PC-9 (cell line): Measurements from ENCODE around the gene LRRC70. TPM values are rescaled to one million over a fixed set of nuclear protein-coding genes. Genes with fewer than 3 reads are reported as not detected.

Experiments
- BruUV-seq: library from RNA; stranded (reverse); fragments of 400-500 nt; replicated peaks from 2 replicates; lab custom pipeline; 2021; lab: Mats Ljungman, UMichigan
- CTCF ChIA-PET: fragments of 300-600 bp; sonication (Branson Sonifier 250); formaldehyde crosslinking; loops from one replicate; lab custom pipeline; 2022; ENCODE audit warnings: antibody characterized with exemption; lab: Charles Lee
- POLR2A ChIA-PET: fragments of 300-600 bp; sonication (Branson Sonifier 250); formaldehyde crosslinking; loops from one replicate; lab custom pipeline; 2022; ENCODE audit warnings: antibody characterized with exemption; ENCODE audit not compliant: unreplicated experiment; lab: Charles Lee
- DNase-seq, 2 experiments: peaks; one replicate each; pipeline versions ENCODE4 v3.0.0 to v3.0.0-alpha.2; 2015 to 2022; ENCODE audit warnings: mixed read lengths in 1 of 2
- H2AFZ ChIP-seq: fragments of 200-600 bp; sonication (generic); 2 replicates; pipeline ENCODE4 v1.8.1; 2017; ENCODE audit warnings: antibody characterized with exemption
- H3F3A ChIP-seq: fragments of 200-600 bp; sonication (generic); 2 replicates; pipeline ENCODE4 v1.8.1; 2017; ENCODE audit warnings: antibody characterized with exemption, mild to moderate bottlenecking, low read depth; ENCODE audit not compliant: insufficient read depth
- H3K27ac ChIP-seq: fragments of 200-600 bp; sonication (generic); 2 replicates; pipeline ENCODE4 v1.6.1; 2016; ENCODE audit warnings: mixed run types
- H3K27me3 ChIP-seq: fragments of 200-600 bp; sonication (generic); 2 replicates; pipeline ENCODE4 v1.6.1; 2016; ENCODE audit warnings: low read depth, mixed run types; ENCODE audit not compliant: insufficient read depth
- H3K36me3 ChIP-seq: fragments of 200-600 bp; sonication (generic); 2 replicates; pipeline ENCODE4 v1.6.1; 2016; ENCODE audit warnings: low read depth, mixed run types
- H3K4me1 ChIP-seq: fragments of 200-600 bp; sonication (generic); replicated peaks from 2 replicates; pipeline ENCODE4 v1.6.1; 2016; ENCODE audit warnings: mixed run types; ENCODE audit not compliant: insufficient read depth
- H3K4me2 ChIP-seq: fragments of 200-600 bp; sonication (generic); 2 replicates; pipeline ENCODE4 v1.6.1; 2017; ENCODE audit warnings: mixed run types
- H3K4me3 ChIP-seq: fragments of 200-600 bp; sonication (generic); 2 replicates; pipeline ENCODE4 v1.6.1; 2016; ENCODE audit warnings: mixed run types
- H3K79me2 ChIP-seq: fragments of 200-600 bp; sonication (generic); 2 replicates; pipeline ENCODE4 v1.6.1; 2017; ENCODE audit warnings: low read depth, mixed run types
- H3K9me2 ChIP-seq: fragments of 200-600 bp; sonication (generic); 2 replicates; pipeline ENCODE4 v1.8.1; 2017; ENCODE audit warnings: mild to moderate bottlenecking; ENCODE audit not compliant: insufficient read depth
- H3K9me3 ChIP-seq: fragments of 200-600 bp; sonication (generic); 2 replicates; pipeline ENCODE4 v1.8.1; 2016; ENCODE audit warnings: low read depth; ENCODE audit not compliant: insufficient read depth
- H4K20me1 ChIP-seq: fragments of 200-600 bp; sonication (generic); 2 replicates; pipeline ENCODE4 v1.8.1; 2017; ENCODE audit not compliant: insufficient read depth
- EZH2 ChIP-seq: fragments of 200-600 bp; sonication (generic); IDR thresholded peaks from 2 replicates; pipeline ENCODE4 v1.8.0; 2017; ENCODE audit warnings: antibody characterized with exemption, low read depth
- intact Hi-C: fragments of 100-400 bp; cut with micrococcal nuclease; formaldehyde crosslinking; loops from one replicate; pipeline ENCODE4 v1.10.0; 2022; ENCODE audit not compliant: unreplicated experiment
- total RNA-seq: library from RNA; stranded (reverse); gene quantifications from 2 replicates; pipeline ENCODE4 v1.2.3, GENCODE V29; 2021
- TF ChIP-seq, protein P1 (sequence below): fragments of 200-600 bp; sonication (generic); conservative IDR thresholded peaks from 2 replicates; pipeline ENCODE4 v1.6.1; 2017; ENCODE audit warnings: mixed run types, antibody characterized with exemption, mild to moderate bottlenecking, moderate library complexity

Gene LRRC70
- total RNA-seq, 1 experiment from 2014 or later = 1.1 TPM

DNA sequence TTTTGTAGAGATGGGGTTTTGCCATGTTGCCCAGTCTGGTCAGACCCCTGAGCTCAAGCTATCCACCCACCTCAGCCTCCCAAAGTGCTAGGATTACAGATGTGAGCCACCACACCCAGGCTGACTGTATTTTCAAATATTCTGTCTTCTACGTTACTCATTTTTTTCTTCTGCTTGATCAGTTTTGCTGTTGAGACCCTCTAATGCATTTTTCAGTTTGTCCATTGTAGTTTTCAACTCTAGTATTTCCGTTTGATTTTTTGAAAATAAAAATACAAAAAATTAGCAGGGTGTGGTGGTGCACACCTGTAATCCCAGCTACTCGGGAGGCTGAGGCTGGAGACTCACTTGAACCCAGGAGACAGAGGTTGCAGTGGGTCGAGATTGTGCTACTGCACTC lies 10.5 kb upstream of the LRRC70 start:
- BruUV-seq = no TSS peak
- no peaks in the 10 kb centered on the region for H4K20me1 ChIP-seq
- H3K27me3 ChIP-seq = no peaks in the 10 kb centered on the region
- H3K9me2 ChIP-seq = no peaks in the 10 kb centered on the region
- TF ChIP-seq, protein P1, sequence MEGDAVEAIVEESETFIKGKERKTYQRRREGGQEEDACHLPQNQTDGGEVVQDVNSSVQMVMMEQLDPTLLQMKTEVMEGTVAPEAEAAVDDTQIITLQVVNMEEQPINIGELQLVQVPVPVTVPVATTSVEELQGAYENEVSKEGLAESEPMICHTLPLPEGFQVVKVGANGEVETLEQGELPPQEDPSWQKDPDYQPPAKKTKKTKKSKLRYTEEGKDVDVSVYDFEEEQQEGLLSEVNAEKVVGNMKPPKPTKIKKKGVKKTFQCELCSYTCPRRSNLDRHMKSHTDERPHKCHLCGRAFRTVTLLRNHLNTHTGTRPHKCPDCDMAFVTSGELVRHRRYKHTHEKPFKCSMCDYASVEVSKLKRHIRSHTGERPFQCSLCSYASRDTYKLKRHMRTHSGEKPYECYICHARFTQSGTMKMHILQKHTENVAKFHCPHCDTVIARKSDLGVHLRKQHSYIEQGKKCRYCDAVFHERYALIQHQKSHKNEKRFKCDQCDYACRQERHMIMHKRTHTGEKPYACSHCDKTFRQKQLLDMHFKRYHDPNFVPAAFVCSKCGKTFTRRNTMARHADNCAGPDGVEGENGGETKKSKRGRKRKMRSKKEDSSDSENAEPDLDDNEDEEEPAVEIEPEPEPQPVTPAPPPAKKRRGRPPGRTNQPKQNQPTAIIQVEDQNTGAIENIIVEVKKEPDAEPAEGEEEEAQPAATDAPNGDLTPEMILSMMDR = no peak
- no peak for TF ChIP-seq EZH2
- H3K36me3 ChIP-seq = peaks cover 11% of the 10 kb centered on the region; the same call in 1 of the 2 replicates
- H3F3A ChIP-seq = peaks cover 10% of the 10 kb centered on the region
- no peaks in the 10 kb centered on the region; the same call in 1 of the 2 replicates for H3K9me3 ChIP-seq
- no peak overlapping the region for H2AFZ ChIP-seq
- DNase-seq = no peak
- H3K79me2 ChIP-seq = no peaks in the 10 kb centered on the region
- POLR2A ChIA-PET = no interaction called here
- CTCF ChIA-PET = no interaction called here
- intact Hi-C loops = no loop called here
- no peak overlapping the region for H3K27ac ChIP-seq
- H3K4me3 ChIP-seq = no peak overlapping the region
- H3K4me1 ChIP-seq = no peaks in the 10 kb centered on the region
- H3K4me2 ChIP-seq = no peak overlapping the region

DNA sequence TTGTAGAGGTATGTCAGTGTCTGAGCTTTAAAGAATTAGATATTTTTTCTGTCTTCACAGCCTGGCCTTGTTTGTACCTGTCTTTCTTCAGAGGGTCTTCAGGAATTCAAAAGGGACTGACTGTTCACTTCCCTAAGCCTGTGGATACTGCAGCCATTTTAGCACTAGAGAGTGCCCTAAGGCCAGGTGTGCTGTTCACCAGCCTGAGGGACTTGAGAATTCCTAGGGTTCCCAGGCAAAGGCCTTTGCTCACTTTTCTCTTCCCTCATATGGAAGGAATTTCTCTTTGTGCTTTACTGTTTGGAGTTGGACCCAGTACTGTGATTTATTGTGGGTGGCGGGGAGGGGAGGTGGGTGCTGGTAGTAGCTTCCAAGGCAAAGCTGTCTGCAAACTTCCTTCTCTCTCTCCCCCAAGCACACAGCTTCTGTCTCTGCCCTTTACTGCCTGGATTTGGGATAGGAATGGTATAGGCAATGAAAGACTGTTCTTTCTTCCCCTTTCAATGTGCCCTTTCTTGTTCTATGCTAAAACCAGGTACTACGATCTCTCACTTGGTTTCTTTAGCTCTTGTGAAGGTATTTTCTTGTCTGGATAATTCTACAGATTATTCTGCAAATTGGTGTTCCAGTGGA lies 9.7 kb upstream of the LRRC70 start:
- H3K27ac ChIP-seq = no peak overlapping the region
- no peaks in the 10 kb centered on the region for H3K4me1 ChIP-seq
- H4K20me1 ChIP-seq = no peaks in the 10 kb centered on the region
- H3K9me3 ChIP-seq = no peaks in the 10 kb centered on the region; the same call in 1 of the 2 replicates
- TF ChIP-seq, protein P1 = no peak
- no peak for TF ChIP-seq EZH2
- CTCF ChIA-PET = no interaction called here
- no peak overlapping the region for H3K4me2 ChIP-seq
- DNase-seq = no peak
- H2AFZ ChIP-seq = no peak overlapping the region
- intact Hi-C loops = no loop called here
- H3K9me2 ChIP-seq = no peaks in the 10 kb centered on the region
- peaks cover 11% of the 10 kb centered on the region; the same call in 1 of the 2 replicates for H3K36me3 ChIP-seq
- BruUV-seq = no TSS peak
- POLR2A ChIA-PET = interaction anchor here (0.6 kb wide), 2 partner anchors 15 to 18 kb away, joined by 8 to 10 read pairs; no protein-coding TSS in a partner anchor
- H3K4me3 ChIP-seq = no peak overlapping the region
- peaks cover 4% of the 10 kb centered on the region; the same call in 1 of the 2 replicates for H3F3A ChIP-seq
- H3K27me3 ChIP-seq = no peaks in the 10 kb centered on the region
- H3K79me2 ChIP-seq = no peaks in the 10 kb centered on the region

DNA sequence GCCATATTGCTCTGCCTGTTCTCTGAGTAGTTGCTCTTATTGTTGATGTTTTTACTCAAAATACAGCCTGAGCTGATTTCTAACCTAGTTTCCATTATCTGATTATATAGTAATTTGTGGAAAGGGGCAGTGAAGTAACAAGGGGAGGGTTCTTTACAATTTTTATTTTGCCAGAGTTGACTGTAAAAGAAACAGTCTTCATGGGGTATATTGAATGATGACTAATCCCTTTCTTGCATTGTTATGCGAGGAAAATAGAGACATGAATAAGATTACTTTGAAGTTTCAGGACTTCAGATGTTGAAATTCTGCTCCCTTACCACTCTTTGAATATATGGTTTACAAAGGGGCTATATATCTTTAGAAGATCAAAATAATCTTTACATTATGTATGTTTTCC lies 9.1 kb upstream of the LRRC70 start:
- no peaks in the 10 kb centered on the region for H3K9me2 ChIP-seq
- H3F3A ChIP-seq = 0 out of 2 replicates have a peak, but pooled peaks cover 4% of the 10 kb centered on the region
- H3K4me2 ChIP-seq = no peak overlapping the region
- H3K27ac ChIP-seq = no peak overlapping the region
- intact Hi-C loops = no loop called here
- DNase-seq = no peak
- H2AFZ ChIP-seq = no peak overlapping the region
- H3K9me3 ChIP-seq = no peaks in the 10 kb centered on the region; the same call in 1 of the 2 replicates
- TF ChIP-seq, protein P1 = no peak
- TF ChIP-seq EZH2 = no peak
- no peaks in the 10 kb centered on the region for H3K27me3 ChIP-seq
- H3K36me3 ChIP-seq = peaks cover 11% of the 10 kb centered on the region; the same call in 1 of the 2 replicates
- no peaks in the 10 kb centered on the region for H3K79me2 ChIP-seq
- no peaks in the 10 kb centered on the region for H3K4me1 ChIP-seq
- H3K4me3 ChIP-seq = no peak overlapping the region
- no TSS peak for BruUV-seq
- H4K20me1 ChIP-seq = no peaks in the 10 kb centered on the region
- ChIA-PET CTCF (no interaction called here), POLR2A (interaction anchor here (0.6 kb wide), 1 partner anchor 17 kb away, joined by 10 read pairs; no protein-coding TSS in a partner anchor)
